HUDEP-2 (cell line): Measurements from ENCODE around the gene ECI1.

Experiments used
- DNase-seq, 76 experiments: peaks; one replicate each; lab custom pipeline; 2025; ENCODE audit not compliant: unreplicated experiment in 76 of 76; lab: John Stamatoyannopoulos, UW

The ECI1 gene, protein sequence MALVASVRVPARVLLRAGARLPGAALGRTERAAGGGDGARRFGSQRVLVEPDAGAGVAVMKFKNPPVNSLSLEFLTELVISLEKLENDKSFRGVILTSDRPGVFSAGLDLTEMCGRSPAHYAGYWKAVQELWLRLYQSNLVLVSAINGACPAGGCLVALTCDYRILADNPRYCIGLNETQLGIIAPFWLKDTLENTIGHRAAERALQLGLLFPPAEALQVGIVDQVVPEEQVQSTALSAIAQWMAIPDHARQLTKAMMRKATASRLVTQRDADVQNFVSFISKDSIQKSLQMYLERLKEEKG

DNA sequence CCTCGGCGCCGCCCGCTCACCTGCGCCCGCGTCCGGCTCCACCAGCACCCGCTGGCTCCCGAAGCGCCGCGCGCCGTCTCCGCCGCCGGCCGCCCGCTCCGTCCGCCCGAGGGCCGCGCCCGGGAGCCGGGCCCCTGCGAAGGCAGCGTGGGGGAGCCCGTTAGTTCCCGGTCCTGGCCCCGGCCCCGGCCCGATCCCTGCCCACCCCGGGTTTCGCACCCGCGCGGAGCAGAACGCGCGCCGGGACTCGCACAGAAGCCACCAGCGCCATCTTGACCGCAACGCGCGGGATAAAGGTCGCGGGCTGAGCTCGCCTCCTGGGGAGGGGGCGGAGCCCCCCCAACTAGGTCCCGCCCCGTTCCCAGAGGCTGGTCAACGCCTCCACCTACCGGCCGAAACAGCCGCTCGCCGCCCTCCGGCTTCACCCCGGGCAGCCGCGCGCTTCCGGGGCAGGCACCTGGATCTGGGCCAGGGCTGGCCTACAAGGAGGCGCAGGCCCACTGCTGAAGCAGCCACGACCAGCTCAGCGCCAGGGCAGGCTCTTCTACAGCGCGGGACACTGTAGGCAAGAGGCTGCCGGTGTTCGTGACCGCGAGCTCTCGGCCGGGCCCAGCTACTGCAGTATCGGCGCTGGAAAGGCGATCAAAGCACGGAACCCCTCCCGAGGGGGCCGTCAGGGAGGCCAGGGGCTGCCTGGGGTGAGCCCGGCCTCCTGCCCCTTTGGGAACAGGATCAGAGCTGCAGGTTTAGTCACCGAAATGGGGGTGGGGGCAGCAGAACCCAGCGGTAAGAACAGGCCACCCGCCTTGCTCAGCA is at the start of gene ECI1:
Gene ECI1 (minus strand): TSS at position 292 of the 816 bp plus-strand sequence. CDS start 21 bp downstream, at position 271.
- peak in 74 of 76 experiments; percentile 63 to 97 (median 94) for DNase-seq

- DNase-seq = no peak
Measured at GRCh38 chr16:2299915-2300192, 48.5 kb upstream of the ECI1 start.

DNA sequence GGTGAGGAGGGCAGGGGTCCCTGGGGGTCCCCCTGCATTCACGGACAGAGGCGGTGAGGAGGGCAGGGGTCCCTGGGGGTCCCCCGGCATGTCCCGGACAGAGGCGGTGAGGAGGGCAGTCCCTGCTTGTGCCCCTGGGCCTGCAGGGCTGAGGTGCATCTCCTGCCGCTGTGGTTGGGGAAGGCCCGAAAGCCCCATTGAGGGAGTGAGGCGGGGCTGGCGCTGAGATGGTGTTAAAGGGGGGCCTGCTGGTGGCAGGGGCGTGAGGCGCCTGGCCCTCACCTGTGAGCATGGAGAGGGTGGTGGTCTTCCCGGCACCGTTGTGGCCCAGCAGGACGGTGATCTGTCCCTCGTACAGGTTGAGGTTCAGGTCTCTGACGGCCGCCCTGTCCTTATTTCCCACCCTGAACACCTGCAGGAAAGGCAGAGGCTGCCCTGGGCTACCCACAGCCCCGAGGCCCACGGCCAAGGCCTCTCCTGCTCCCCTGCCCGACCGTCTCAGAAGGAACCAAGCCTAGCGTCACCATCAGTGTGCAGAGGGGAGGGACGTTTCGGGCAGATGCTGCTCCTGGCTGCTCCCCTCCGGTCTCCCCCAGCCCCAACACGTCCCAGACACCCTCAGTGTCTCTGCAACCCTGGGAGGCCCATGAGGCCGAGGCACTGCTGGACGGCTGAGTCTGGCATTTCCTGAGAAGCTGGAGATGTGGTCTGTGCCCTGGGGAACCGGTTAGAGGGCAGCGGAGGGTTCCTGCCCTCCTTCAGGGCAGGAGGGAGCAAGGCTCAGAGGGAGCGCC is 47.9 kb upstream of the ECI1 start:
- no peak for DNase-seq

DNA sequence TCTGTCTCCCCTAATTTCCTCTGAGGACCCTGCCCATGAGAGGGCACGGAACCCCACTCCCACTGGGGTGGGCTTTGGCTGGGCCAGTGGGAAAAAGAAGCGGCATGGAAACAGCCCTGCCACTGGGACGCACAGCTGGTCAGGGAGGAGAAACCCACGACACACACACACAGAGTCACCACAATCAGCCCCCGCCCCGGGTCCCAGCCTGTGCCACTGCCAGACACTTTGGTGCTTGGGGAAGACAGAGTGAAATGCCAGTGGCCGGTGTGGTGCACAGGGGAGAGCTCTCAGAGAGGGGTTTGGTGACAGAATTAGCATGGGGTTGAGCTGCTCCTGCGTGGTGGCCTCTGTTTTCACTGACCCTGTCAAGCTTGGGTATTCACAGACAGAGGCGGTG is 47.2 kb upstream of the ECI1 start:
- no peak for DNase-seq

- DNase-seq = no peak
Measured at GRCh38 chr16:2297506-2297860, 46.1 kb upstream of the ECI1 start.

GRCh38 chr16:2296661-2297505 is 45.5 kb upstream of the ECI1 start:
- peak in 36 of 76 experiments; percentile 2 to 50 (median 18) for DNase-seq

DNA sequence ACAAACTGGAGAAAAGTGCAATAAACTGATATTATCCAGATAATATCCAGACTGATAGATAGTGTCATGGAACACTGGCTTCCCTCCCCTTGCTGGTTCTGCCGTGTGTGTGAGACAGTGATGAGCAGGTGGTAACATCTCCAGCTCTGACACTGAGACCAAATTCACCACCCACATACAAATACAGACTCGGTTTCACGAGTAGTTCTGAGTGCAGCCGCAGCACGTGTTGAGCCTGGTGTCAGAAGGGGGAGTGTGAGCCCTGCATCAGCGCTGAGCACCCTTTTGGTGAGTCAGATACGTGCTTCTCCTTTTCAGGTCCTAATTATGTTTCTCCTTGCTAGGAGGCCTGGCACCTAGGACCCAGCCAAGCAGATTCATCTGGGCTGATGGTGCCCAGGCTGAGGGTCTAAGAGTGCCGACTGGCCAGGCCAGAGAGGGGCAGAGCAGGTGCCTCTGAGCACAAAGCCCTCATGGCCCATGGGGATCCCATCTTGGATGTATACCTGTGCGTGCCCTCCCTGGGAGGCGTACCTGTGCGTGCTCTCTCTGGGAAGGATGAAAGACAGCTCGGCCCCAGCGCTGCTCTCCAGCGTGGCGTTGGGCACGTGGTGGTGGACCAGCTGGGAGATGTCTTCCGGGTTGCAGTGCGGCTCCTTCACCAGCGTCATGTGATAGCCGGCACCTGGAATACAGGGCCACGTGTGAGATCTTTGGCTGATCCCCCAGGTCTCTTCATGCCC is 43.8 kb upstream of the ECI1 start:
- DNase-seq = no peak

DNA sequence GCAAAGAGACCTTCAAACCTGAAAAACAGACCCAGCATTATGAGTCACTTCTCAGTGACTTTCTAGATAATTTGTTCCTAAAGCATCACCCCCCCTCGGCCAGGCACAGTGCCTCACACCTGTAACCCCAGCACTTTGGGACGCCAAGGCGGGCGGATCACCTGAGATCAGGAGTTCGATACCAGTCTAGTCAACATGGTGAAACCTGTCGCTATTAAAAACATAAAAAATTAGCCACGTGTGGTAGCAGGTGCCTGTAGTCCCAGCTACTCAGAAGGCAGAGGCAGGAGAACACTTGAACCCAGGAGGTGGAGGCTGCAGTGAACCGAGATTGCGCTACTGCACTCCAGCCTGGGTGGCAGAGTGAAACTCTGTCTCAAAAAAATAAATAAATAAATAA is 40.8 kb upstream of the ECI1 start:
- DNase-seq = no peak

DNA sequence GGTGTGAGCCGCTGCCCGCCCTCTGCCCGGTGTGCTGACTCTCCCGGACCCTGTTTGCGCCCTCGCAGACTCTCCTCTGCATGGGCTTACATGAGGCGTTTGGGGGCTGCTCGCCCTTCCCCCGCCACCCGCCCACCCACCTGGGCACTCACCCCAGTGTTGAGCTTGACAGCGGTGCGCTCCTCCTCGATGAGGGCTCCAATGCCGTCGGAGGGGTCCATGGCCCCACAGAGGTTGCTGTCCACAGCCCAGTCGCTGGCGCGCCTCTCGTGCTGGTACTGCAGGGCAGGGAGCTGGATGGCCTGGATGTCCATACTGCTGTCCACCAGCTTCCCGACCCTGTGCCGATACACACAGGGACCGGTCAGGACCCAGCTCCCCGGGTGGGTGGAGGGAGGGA is 37.9 kb upstream of the ECI1 start:
- no peak for DNase-seq

DNA sequence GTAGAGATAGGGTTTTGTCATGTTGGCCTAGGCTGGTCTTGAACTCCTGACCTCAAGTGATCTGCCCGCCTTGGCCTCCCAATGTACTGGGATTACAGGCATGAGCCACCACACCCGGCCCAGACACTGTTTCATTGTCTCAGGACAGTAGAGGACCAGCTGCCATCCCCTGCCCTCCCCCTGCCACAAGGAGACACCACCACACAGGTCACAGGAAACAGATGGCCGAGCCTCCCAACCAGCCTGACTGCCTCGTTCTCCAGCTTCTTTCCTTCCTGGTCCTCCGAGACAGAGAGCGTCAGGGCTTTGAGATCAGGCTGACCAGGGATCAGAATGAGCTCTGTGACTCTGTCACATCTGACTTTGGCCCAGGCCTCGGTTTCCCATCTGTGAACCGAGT is 37.3 kb upstream of the ECI1 start:
- no peak for DNase-seq

GRCh38 chr16:2287916-2288547 is 36.6 kb upstream of the ECI1 start:
- DNase-seq = no peak

GRCh38 chr16:2286550-2286949 is 35.2 kb upstream of the ECI1 start:
- DNase-seq = no peak

DNA sequence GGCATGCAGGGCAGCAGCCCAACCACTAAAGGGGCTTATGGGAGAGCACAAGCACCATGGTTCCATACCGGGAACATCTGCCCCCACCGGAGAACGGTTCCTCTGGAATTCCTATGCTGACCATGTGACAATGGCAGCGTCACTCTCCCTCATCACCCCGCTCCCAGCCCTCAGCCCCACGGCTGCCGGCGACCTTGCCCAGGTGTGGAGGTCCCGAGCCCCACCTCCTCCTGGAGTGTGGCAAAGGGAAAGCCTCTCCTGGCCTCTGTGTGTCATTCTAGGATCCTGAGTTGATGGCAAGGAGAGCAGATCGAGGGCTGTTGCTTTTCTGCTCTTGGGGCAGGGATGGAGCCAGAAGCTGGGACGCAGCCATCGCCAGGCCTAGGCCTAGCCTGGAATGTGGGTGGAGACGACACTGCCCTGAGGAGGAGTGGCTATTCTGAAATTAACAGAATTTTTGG is 34.4 kb upstream of the ECI1 start:
- DNase-seq = no peak

DNA sequence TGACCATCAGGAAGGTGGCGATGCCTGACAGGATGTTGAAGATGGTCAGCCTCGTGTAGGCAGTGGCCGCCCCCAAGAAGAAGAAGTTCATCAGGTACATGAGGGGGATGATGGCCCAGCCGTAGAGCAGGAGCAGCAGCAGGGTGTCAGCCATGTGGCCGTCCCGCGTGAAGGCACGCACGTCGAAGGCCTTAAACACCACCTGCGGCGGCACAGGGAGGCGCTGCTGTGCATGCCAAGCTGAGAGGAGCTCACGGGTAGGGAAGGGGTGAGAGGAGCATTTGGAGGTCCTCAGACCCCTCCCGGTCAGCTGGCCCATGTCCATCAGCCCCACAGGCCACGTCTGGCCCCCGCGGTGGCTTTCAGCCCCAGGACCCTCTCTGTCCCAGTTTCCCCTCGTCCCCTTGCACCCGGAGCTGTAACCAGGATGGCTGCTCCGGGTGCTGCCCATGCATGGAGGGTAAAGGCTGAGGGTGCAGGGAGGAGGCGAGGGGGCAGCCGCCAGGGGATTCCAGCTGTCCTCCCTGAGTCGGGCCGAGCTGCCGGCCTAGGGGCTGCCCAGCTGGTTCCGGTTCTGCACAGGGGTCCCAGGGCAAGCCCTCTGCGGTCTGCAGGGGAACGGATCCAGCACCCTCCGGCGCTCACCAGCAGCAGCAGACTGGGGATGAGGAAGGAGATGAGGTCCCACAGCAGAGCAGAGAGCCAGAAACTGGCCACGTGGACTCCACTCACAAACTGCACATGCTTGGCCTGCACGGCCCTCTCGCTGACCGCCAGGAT is 33.6 kb upstream of the ECI1 start:
- no peak for DNase-seq

- DNase-seq = peak in 3 of 76 experiments; percentile 17 to 55 (median 36)
Measured at GRCh38 chr16:2284001-2284770, 32.8 kb upstream of the ECI1 start.

GRCh38 chr16:2282866-2283555 is 31.6 kb upstream of the ECI1 start:
- DNase-seq = no peak

- no peak for DNase-seq
Measured at GRCh38 chr16:2282262-2282661, 30.9 kb upstream of the ECI1 start.
